Small intestine (tissue), 7 donors: ENCODE results near the gene SSBP2. TPM values are rescaled to one million over a fixed set of nuclear protein-coding genes. Genes with fewer than 3 reads are reported as not detected.

Experiments used
- DNase-seq, 2 donors: peaks; one replicate each; pipeline versions ENCODE4 v3.0.0 to v3.0.0-alpha.2; 2013
- FAIRE-seq: peaks from 2 replicates; lab custom pipeline; 2012; peaks lifted over from hg19 to GRCh38; lab: Jason Lieb, UNC
- H3K27ac ChIP-seq, 3 donors: one replicate each; pipeline ENCODE4 v1.5.1; 2013; ENCODE audit warnings: low read length in 2 of 3, mild to moderate bottlenecking in 2 of 3, control low read depth in 1 of 3, inconsistent platforms in 1 of 3, low read depth in 1 of 3, moderate library complexity in 1 of 3
- H3K27me3 ChIP-seq, 3 donors: one replicate each; pipeline ENCODE4 v1.6.1; 2013; ENCODE audit warnings: low read length in 3 of 3, inconsistent platforms in 1 of 3; ENCODE audit not compliant: control insufficient read depth in 3 of 3, insufficient read depth in 3 of 3
- H3K36me3 ChIP-seq, 3 donors: one replicate each; pipeline ENCODE4 v1.6.1; 2013; ENCODE audit warnings: low read length in 3 of 3, inconsistent platforms in 1 of 3, low read depth in 1 of 3, mild to moderate bottlenecking in 1 of 3, moderate library complexity in 1 of 3; ENCODE audit not compliant: control insufficient read depth in 3 of 3, insufficient read depth in 2 of 3
- H3K4me1 ChIP-seq, 3 donors: one replicate each; pipeline ENCODE4 v1.6.1; 2013; ENCODE audit warnings: low read length in 2 of 3, inconsistent platforms in 1 of 3, low read depth in 1 of 3, mild to moderate bottlenecking in 1 of 3, moderate library complexity in 1 of 3; ENCODE audit not compliant: control insufficient read depth in 3 of 3, insufficient read depth in 2 of 3
- H3K4me3 ChIP-seq, 3 donors: one replicate each; pipeline ENCODE4 v1.5.1; 2013; ENCODE audit warnings: low read length in 3 of 3, control low read depth in 1 of 3, inconsistent platforms in 1 of 3, low read depth in 1 of 3, mild to moderate bottlenecking in 1 of 3, moderate library complexity in 1 of 3
- H3K9me3 ChIP-seq, 2 donors: one replicate each; pipeline ENCODE4 v1.6.1; 2013; ENCODE audit warnings: low read depth in 1 of 2, low read length in 1 of 2; ENCODE audit not compliant: control insufficient read depth in 2 of 2, insufficient read depth in 1 of 2
- WGBS, 3 donors: extraction: QIAGEN DNeasy Blood & Tissue Kit; methylation state at CpG; one replicate each; pipeline ENCODE4 v1.1.7; 2013; 5-methylcytosine and 5-hydroxymethylcytosine counted together
- polyA plus RNA-seq, 4 donors: library from polyadenylated mRNA; stranded (reverse) in 3 of 4; unstranded in 1 of 4; fragments of 200-250 nt in 3 of 4; fragments of 120-200 nt in 1 of 4; gene quantifications; one replicate each; pipeline versions ENCODE4 v1.2.1 to v1.2.3, GENCODE V29; 2013
- donor health status: healthy with polysubstance abuse.
- donor health status: control.
- donor health status: control.
- donor health status: Bipolar disorder and iron deficiency.
- donor health status: healthy.

SSBP2 gene
- polyA plus RNA-seq, 4 donors, result 2.9 to 17.9 (median 11.8) TPM

DNA sequence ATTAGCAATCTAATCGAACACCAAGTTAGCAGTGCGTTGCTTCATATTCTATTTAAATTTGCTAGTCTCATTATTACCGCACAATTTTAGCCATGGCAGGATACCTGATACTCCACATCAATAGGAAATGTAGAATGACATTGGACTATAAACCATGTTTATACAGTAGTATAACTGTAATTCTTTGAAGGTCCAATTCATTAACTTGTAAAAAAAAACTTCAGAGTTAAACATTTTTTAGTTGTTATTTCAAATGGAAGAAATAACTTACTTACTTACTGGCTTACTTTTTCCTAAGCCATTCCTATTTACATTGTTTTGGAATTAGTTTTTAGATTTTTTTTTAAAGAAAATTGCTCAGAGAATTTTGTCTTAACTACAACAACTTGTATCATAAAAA is 321.5 kb downstream of the SSBP2 start:
- Histone ChIP-seq H3K36me3 (no peaks in the 10 kb centered on the region), H3K9me3 (no peaks in the 10 kb centered on the region), H3K27ac (no peak overlapping the region), H3K4me3 (no peak overlapping the region), H3K4me1 (no peaks in the 10 kb centered on the region), H3K27me3 (no peaks in the 10 kb centered on the region)
- WGBS, 3 donors, result 83 to 95% (median 86%) methylated on average over 3 of the region's 3 CpGs
- no peak for FAIRE-seq
- no peak for DNase-seq

DNA sequence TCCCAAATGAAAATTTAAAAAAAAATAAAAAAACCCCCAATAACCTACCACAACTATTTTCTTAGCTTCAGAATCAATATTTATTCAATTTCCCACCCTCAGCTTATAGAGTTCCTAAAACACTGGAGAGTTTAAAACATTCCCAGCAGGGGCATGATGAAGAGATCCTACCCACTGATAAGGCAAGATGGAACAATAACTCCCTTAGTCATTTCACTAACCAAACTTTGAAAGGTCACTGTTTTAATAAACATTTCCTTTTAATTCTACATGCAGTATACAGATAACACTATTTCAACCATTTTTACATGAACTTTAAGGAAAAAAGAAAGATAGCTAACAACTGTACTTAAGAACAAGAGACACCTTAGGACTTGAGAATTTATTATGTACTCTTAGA is 322.0 kb downstream of the SSBP2 start:
- H3K4me3 ChIP-seq, result no peak overlapping the region
- no peak overlapping the region for H3K27ac ChIP-seq
- H3K36me3 ChIP-seq, result no peaks in the 10 kb centered on the region
- no peaks in the 10 kb centered on the region for H3K9me3 ChIP-seq
- peak; percentile 64 for FAIRE-seq
- no peaks in the 10 kb centered on the region for H3K27me3 ChIP-seq
- no peaks in the 10 kb centered on the region for H3K4me1 ChIP-seq
- DNase-seq, result no peak

DNA sequence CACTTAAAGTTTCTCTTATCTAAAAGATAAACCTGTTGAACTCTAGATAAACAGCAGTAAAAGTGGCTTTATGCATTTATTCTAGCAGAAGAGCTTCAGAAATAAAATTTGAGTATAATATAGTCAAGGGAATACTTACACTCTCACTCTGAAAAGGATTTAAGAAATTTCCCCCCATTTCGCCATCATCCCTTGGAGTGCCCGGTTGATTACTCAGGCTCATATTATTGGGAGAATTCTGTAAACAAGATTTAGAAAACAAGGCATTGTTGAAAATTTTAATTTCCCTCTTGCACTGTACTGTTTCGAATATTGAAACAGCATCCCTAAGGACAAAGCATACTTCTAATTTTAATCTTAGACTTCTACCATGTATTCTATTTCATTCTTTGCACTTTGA is 322.5 kb downstream of the SSBP2 start:
- Histone ChIP-seq H3K4me3 (no peak overlapping the region), H3K9me3 (no peaks in the 10 kb centered on the region), H3K27ac (no peak overlapping the region), H3K36me3 (no peaks in the 10 kb centered on the region), H3K27me3 (no peaks in the 10 kb centered on the region), H3K4me1 (no peaks in the 10 kb centered on the region)
- no peak for DNase-seq
- no peak for FAIRE-seq
- 78 to 93% (median 88%) methylated on average over 3 of the region's 3 CpGs for WGBS, 3 donors

DNA sequence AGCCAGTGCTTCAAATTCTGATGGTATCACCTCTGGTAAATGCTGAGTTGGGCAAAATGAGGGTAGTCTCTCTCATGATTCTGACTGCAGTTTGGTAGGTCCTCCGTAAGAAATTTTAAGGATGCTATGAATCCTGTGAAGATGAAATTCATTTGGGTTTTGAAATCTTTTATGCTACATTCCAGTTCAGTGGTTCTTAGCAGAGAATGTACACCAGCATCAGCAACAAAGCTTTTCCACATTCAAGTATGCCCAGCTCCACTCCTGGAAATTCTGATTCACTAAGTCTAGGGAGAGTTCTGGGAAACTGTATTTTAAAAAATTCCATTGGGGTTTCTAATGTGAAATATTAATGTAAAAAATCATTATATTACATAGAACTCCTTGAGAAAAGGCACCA is 323.3 kb downstream of the SSBP2 start:
- no peak for FAIRE-seq

DNA sequence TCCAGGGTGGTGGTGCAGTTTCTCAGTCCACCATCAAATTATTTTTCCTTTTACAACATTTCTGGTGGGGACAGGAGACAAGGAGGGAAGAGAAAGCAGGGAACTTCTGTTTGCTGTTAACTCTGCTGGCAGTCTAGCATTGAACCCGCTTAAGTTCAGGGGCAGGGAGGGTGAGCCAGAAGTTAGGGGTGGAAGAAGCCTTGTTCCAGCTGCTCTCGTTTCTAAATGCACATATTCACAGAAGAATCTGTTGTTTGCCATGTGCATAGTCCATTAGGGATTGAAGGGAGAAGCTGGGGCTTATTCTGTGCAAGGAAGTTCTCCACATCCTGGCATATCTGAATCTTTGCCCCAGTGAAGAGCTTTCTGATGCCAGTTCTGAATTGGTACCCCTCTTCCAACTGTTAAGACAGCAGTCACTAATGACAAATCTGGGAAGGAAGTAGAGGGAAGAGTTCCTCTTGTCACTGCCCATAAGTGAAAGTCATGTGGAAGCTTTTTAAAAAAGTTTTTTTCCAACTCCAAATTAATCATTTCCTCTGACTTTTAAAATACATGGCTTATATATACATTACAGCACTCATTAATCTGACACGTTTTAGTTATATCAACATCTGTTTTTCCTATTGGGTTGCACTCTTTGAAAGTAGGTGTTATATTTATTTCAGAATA is 324.4 kb downstream of the SSBP2 start:
- Histone ChIP-seq H3K27ac (peak overlapping the region in 1 of 3 donors; percentile 54), H3K36me3 (no peaks in the 10 kb centered on the region), H3K9me3 (no peaks in the 10 kb centered on the region), H3K27me3 (no peaks in the 10 kb centered on the region), H3K4me1 (no peaks in the 10 kb centered on the region), H3K4me3 (no peak overlapping the region)
- WGBS, 3 donors, result 44 to 75% (median 66%) methylated on average over 3 of the region's 3 CpGs
- no peak for DNase-seq
- no peak for FAIRE-seq

More for the DNA sequence above, 323.3 kb downstream of the SSBP2 start:
- no peaks in the 10 kb centered on the region for H3K27me3 ChIP-seq
- no peaks in the 10 kb centered on the region for H3K4me1 ChIP-seq
- no peak for DNase-seq
- no peaks in the 10 kb centered on the region for H3K36me3 ChIP-seq
- no peak overlapping the region for H3K4me3 ChIP-seq
- H3K27ac ChIP-seq, result no peak overlapping the region
- H3K9me3 ChIP-seq, result no peaks in the 10 kb centered on the region
- 97 to 100% (median 100%) methylated on average over 1 of the region's 1 CpG for WGBS, 3 donors

DNA sequence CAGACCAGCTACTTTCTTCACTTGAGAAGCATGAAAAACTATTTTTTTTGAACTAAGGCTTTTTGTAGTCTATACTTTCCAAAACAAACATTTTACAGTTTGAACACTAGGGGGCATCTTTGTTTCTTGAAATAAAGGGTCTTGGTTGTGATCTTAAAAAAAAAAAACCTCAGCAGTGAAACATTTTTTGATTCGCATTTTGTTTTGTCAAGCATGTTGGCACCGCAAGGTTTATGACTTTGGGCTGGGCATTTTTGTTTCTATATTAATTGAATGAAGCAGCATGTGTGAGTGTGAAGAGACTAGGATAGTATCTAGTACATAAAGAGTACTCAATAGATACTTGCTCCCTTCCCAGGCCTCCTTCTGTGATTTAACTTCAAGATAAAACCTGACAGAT is 325.3 kb downstream of the SSBP2 start:
- no peaks in the 10 kb centered on the region for H3K4me1 ChIP-seq
- DNase-seq (peak; percentile 35 to 37), FAIRE-seq (peak; percentile 15)
- H3K27ac ChIP-seq, result no peak overlapping the region
- H3K36me3 ChIP-seq, result no peaks in the 10 kb centered on the region
- H3K27me3 ChIP-seq, result no peaks in the 10 kb centered on the region
- 4 to 9% (median 5%) methylated on average over 2 of the region's 2 CpGs for WGBS, 3 donors
- H3K9me3 ChIP-seq, result no peaks in the 10 kb centered on the region
- H3K4me3 ChIP-seq, result no peak overlapping the region

DNA sequence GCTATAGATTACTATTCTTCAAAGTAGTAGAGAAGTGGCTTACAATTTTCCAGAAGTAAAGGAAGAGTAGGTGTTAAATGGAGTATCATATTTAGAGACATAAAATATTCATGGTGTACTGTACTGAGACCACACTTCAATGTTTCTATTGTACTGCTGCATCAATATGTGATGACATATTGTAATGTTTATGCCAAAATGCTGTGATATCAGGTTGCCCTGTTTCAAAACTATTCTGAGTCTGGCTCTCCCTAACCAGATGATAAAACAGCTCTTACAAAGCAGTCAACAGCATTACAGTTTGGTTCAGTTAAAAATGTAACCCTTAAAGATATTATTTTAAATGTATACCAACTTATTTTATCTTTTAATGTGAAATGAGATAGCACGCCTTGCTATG is 326.2 kb downstream of the SSBP2 start:
- FAIRE-seq (no peak), DNase-seq (no peak)
- 97 to 100% (median 98%) methylated on average over 1 of the region's 1 CpG for WGBS, 3 donors
- Histone ChIP-seq H3K27ac (no peak overlapping the region), H3K9me3 (no peaks in the 10 kb centered on the region), H3K4me1 (no peaks in the 10 kb centered on the region), H3K36me3 (no peaks in the 10 kb centered on the region), H3K4me3 (no peak overlapping the region), H3K27me3 (no peaks in the 10 kb centered on the region)

DNA sequence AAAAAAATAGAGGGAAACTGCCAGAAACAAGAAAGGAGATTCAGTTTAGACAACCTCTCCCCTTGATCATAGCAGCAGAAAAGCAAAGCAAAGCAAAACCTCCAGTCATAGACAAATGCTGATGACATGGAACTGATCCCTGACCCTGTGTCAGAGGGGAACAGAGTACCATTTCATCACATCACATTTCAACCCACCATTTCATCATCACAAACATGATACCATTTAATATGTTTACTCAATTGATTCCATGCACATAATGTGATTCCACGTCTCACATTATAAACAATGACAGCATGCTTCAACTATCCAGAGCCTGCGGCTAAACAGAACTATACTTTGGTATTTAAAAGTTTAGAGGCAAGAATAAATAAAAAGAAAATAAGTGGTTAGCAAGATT is 328.2 kb downstream of the SSBP2 start:
- Histone ChIP-seq H3K27me3 (no peaks in the 10 kb centered on the region), H3K4me1 (no peaks in the 10 kb centered on the region), H3K9me3 (no peaks in the 10 kb centered on the region), H3K27ac (no peak overlapping the region), H3K4me3 (no peak overlapping the region), H3K36me3 (peaks cover 0 to 2% (median 0%) of the 10 kb centered on the region in 3 donors)
- 63 to 75% (median 74%) methylated on average over 2 of the region's 2 CpGs for WGBS, 3 donors
- DNase-seq (no peak), FAIRE-seq (no peak)
